OCI-LY1 (cell line): ENCODE data around the gene ANAPC2.

Source experiments
- H2AFZ ChIP-seq: fragments of 200-600 bp; sonication (generic), shearing (Covaris generic); 2 replicates; pipeline ENCODE4 v1.6.0; 2014; ENCODE audit warnings: antibody characterized with exemption, mild to moderate bottlenecking, low read length
- H3F3A ChIP-seq: fragments of 200-600 bp; sonication (generic), shearing (Covaris generic); 2 replicates; pipeline ENCODE4 v1.6.0; 2014; ENCODE audit warnings: mild to moderate bottlenecking, antibody characterized with exemption, low read length, moderate library complexity; ENCODE audit not compliant: insufficient read depth
- H3K27ac ChIP-seq: fragments of 200-600 bp; sonication (generic); 2 replicates; pipeline ENCODE4 v1.5.1; 2014; ENCODE audit warnings: low read length, mixed run types, mild to moderate bottlenecking, low read depth; ENCODE audit not compliant: poor library complexity, severe bottlenecking
- H3K27me3 ChIP-seq: fragments of 200-600 bp; sonication (generic); 2 replicates; pipeline ENCODE4 v1.6.0; 2014; ENCODE audit warnings: antibody characterized with exemption, mild to moderate bottlenecking, low read length, moderate library complexity; ENCODE audit not compliant: insufficient read depth
- H3K36me3 ChIP-seq: fragments of 200-600 bp; sonication (generic); 2 replicates; pipeline ENCODE4 v1.6.1; 2014; ENCODE audit warnings: mild to moderate bottlenecking, antibody characterized with exemption, low read length, moderate library complexity, mixed read lengths; ENCODE audit not compliant: insufficient read depth
- H3K4me1 ChIP-seq: fragments of 200-600 bp; sonication (generic); 2 replicates; pipeline ENCODE4 v1.5.1; 2014; ENCODE audit warnings: mild to moderate bottlenecking, low read length, moderate library complexity; ENCODE audit not compliant: insufficient read depth, severe bottlenecking
- H3K4me2 ChIP-seq: fragments of 200-600 bp; sonication (generic), shearing (Covaris generic); 2 replicates; pipeline ENCODE4 v1.6.1; 2014; ENCODE audit warnings: low read length
- H3K4me3 ChIP-seq: fragments of 200-600 bp; sonication (generic); 2 replicates; pipeline ENCODE4 v1.5.1; 2014; ENCODE audit warnings: low read length, low read depth, mild to moderate bottlenecking, mixed read lengths; ENCODE audit not compliant: poor library complexity, severe bottlenecking
- H3K79me2 ChIP-seq: fragments of 200-600 bp; shearing (Covaris generic); 2 replicates; pipeline ENCODE4 v1.6.1; 2016; ENCODE audit warnings: mixed run types, low read length, mixed read lengths; ENCODE audit not compliant: insufficient read depth
- H3K9ac ChIP-seq: fragments of 200-600 bp; sonication (generic), shearing (Covaris generic); 2 replicates; pipeline ENCODE4 v1.6.1; 2014; ENCODE audit warnings: mild to moderate bottlenecking, low read length, mixed read lengths
- H3K9me2 ChIP-seq: fragments of 200-600 bp; sonication (generic), shearing (Covaris generic); 2 replicates; pipeline ENCODE4 v1.6.1; 2014; ENCODE audit warnings: low read depth, mild to moderate bottlenecking, low read length, mixed read lengths
- H3K9me3 ChIP-seq: fragments of 200-600 bp; shearing (Covaris generic); 2 replicates; pipeline ENCODE4 v1.6.1; 2014; ENCODE audit warnings: low read length, mixed read lengths
- H4K20me1 ChIP-seq: fragments of 200-600 bp; sonication (generic), shearing (Covaris generic); 2 replicates; pipeline ENCODE4 v1.6.0; 2016; ENCODE audit warnings: mild to moderate bottlenecking, low read length; ENCODE audit not compliant: insufficient read depth
- CTCF ChIP-seq: fragments of 200-600 bp; sonication (generic), shearing (Covaris generic); IDR thresholded peaks from 2 replicates; pipeline ENCODE4 v1.5.1; 2017; ENCODE audit warnings: mild to moderate bottlenecking, antibody characterized with exemption, low read length, moderate library complexity, mixed read lengths
- EZH2 ChIP-seq: fragments of 200-600 bp; sonication (generic), shearing (Covaris generic); IDR thresholded peaks from 2 replicates; pipeline ENCODE4 v1.8.0; 2017; ENCODE audit warnings: borderline replicate concordance, mixed run types, mild to moderate bottlenecking, antibody characterized with exemption, low read length, moderate library complexity, mixed read lengths

ANAPC2 gene

GRCh38 chr9:137227853-137228505, 39.6 kb upstream of the ANAPC2 start:
- Histone ChIP-seq H3K4me1 (peaks cover 9% of the 10 kb centered on the region), H3K4me3 (no peak overlapping the region), H3F3A (no peaks in the 10 kb centered on the region), H4K20me1 (no peaks in the 10 kb centered on the region), H3K79me2 (no peaks in the 10 kb centered on the region), H3K36me3 (no peaks in the 10 kb centered on the region), H3K9me2 (no peaks in the 10 kb centered on the region), H3K27me3 (peaks cover 10% of the 10 kb centered on the region; the same call in 1 of the 2 replicates), H3K27ac (no peak overlapping the region), H2AFZ (no peak overlapping the region), H3K9ac (no peak overlapping the region), H3K4me2 (no peak overlapping the region), H3K9me3 (no peaks in the 10 kb centered on the region)
- TF ChIP-seq CTCF (no peak), EZH2 (no peak)

GRCh38 chr9:137227054-137227852, 38.9 kb upstream of the ANAPC2 start, which contains the start of gene RNF224:
Gene RNF224, plus strand, starts transcription at chr9:137227502. Its CDS starts 834 bp downstream, at chr9:137228336.
- no peak within 1 kb of the TSS for H3K4me3 ChIP-seq
- no peak within 1 kb of the TSS for H3K4me2 ChIP-seq
- peaks cover 16% of the 10 kb centered on the region for H3K4me1 ChIP-seq
- H3K27me3 ChIP-seq: peaks cover 10% of the 10 kb centered on the region; the same call in 1 of the 2 replicates
- no peaks in the 10 kb centered on the region for H3F3A ChIP-seq
- H3K9me3 ChIP-seq: no peaks in the 10 kb centered on the region
- no peaks in the 10 kb centered on the region for H3K36me3 ChIP-seq
- H3K27ac ChIP-seq: no peak within 1 kb of the TSS
- no peaks in the 10 kb centered on the region for H3K79me2 ChIP-seq
- no peaks in the 10 kb centered on the region for H4K20me1 ChIP-seq
- peak; percentile 96 for TF ChIP-seq CTCF
- no peak for TF ChIP-seq EZH2
- no peak within 1 kb of the TSS for H3K9ac ChIP-seq
- H3K9me2 ChIP-seq: no peaks in the 10 kb centered on the region
- H2AFZ ChIP-seq: no peak within 1 kb of the TSS

- H3K4me1 ChIP-seq: peaks cover 17% of the 10 kb centered on the region
- H3K9me2 ChIP-seq: no peaks in the 10 kb centered on the region
- H2AFZ ChIP-seq: no peak overlapping the region
- H3K36me3 ChIP-seq: no peaks in the 10 kb centered on the region
- no peaks in the 10 kb centered on the region for H3K79me2 ChIP-seq
- no peaks in the 10 kb centered on the region for H3K9me3 ChIP-seq
- H3K27ac ChIP-seq: no peak overlapping the region
- H4K20me1 ChIP-seq: no peaks in the 10 kb centered on the region
- H3K9ac ChIP-seq: no peak overlapping the region
- TF ChIP-seq CTCF: no peak
- TF ChIP-seq EZH2: no peak
- H3K4me2 ChIP-seq: no peak overlapping the region
- H3K4me3 ChIP-seq: no peak overlapping the region
- no peaks in the 10 kb centered on the region for H3F3A ChIP-seq
- H3K27me3 ChIP-seq: peaks cover 10% of the 10 kb centered on the region; the same call in 1 of the 2 replicates
Observed at GRCh38 chr9:137226338-137227053, 38.1 kb upstream of the ANAPC2 start.
